GM12878 (cell line): ENCODE results near the gene FKBP7. TPM values are rescaled to one million over a fixed set of nuclear protein-coding genes. Genes with fewer than 3 reads are reported as not detected.

Experiments
- CBX5 ChIP-seq: sonication (generic); IDR thresholded peaks from 2 replicates; pipeline ENCODE4 v1.6.1; 2016; ENCODE audit warnings: low read depth, moderate library complexity, mild to moderate bottlenecking, inconsistent platforms
- CREB1 ChIP-seq: IDR thresholded peaks from 2 replicates; pipeline ENCODE4 v1.6.1; 2012; ENCODE audit warnings: low read depth, mild to moderate bottlenecking, inconsistent platforms
- FOXM1 ChIP-seq: IDR thresholded peaks from 2 replicates; pipeline ENCODE4 v1.6.1; 2012; ENCODE audit warnings: low read depth, mild to moderate bottlenecking, inconsistent platforms, low read length, moderate library complexity
- IKZF2 ChIP-seq, 2 experiments: fragments of 450-650 bp; IDR thresholded peaks; 2 replicates each; pipeline ENCODE4 v1.6.1; 2017; ENCODE audit warnings: mild to moderate bottlenecking in 2 of 2, moderate library complexity in 2 of 2
- NBN ChIP-seq: fragments of 450-650 bp; IDR thresholded peaks from 2 replicates; pipeline ENCODE4 v1.6.1; 2016
- NFYB ChIP-seq: IDR thresholded peaks from 2 replicates; pipeline ENCODE4 v1.6.1; 2011; ENCODE audit warnings: low read depth, mild to moderate bottlenecking, low read length, improper control_type of control experiment, moderate library complexity; ENCODE audit not compliant: insufficient read depth
- PAX5 ChIP-seq: IDR thresholded peaks from 2 replicates; pipeline ENCODE4 v1.6.1; 2011; ENCODE audit warnings: low read depth, low read length, borderline replicate concordance
- RB1 ChIP-seq: fragments of 450-650 bp; formaldehyde crosslinking; IDR thresholded peaks from 2 replicates; pipeline ENCODE4 v1.6.1; 2017; ENCODE audit warnings: mild to moderate bottlenecking, borderline replicate concordance
- SMAD5 ChIP-seq: IDR thresholded peaks from 2 replicates; pipeline ENCODE4 v1.6.1; 2016; ENCODE audit warnings: antibody characterized with exemption, low read depth
- SMARCA5 ChIP-seq: fragments of 450-650 bp; IDR thresholded peaks from 2 replicates; pipeline ENCODE4 v1.6.1; 2017; ENCODE audit warnings: mild to moderate bottlenecking
- SMC3 ChIP-seq: IDR thresholded peaks from 2 replicates; pipeline ENCODE4 v1.6.1; 2011; ENCODE audit warnings: low read length, improper control_type of control experiment, borderline replicate concordance
- SP1 ChIP-seq: IDR thresholded peaks from one replicate; pipeline ENCODE4 v1.6.1; 2011; ENCODE audit warnings: low read depth, low read length
- TAF1 ChIP-seq: IDR thresholded peaks from 2 replicates; pipeline ENCODE4 v1.6.1; 2011; ENCODE audit warnings: mild to moderate bottlenecking, low read depth, low read length, borderline replicate concordance
- TCF12 ChIP-seq: IDR thresholded peaks from 2 replicates; pipeline ENCODE4 v1.6.1; 2011; ENCODE audit warnings: low read depth, mild to moderate bottlenecking, low read length
- TCF7 ChIP-seq: IDR thresholded peaks from 2 replicates; pipeline ENCODE4 v1.6.1; 2014; ENCODE audit warnings: antibody characterized with exemption, borderline replicate concordance
- ZBED1 ChIP-seq: IDR thresholded peaks from 2 replicates; pipeline ENCODE4 v1.6.1; 2016; ENCODE audit warnings: borderline replicate concordance
- ZNF217 ChIP-seq: fragments of 450-650 bp; IDR thresholded peaks from 2 replicates; pipeline ENCODE4 v1.6.1; 2017; ENCODE audit warnings: antibody characterized with exemption, mild to moderate bottlenecking
- polyA plus RNA-seq, 11 experiments: library from polyadenylated mRNA; depleted of rRNA in 4 of 11; unstranded in 6 of 11; stranded (reverse) in 5 of 11; fragments of >200 nt; fragmentation: Nextera tagmentation in 4 of 11; fragmentation: Illumina TruSeq in 1 of 11; extraction: Ambion mirVana in 4 of 11; extraction: Trizol in 1 of 11; gene quantifications; 1 replicate in 1 of 11; 2 replicates in 10 of 11; pipeline versions ENCODE4 v1.2.1 to v1.2.3, GENCODE V29; 2011 to 2016; ENCODE audit warnings: inconsistent platforms in 2 of 11, missing spikeins in 2 of 11, low read depth in 1 of 11
- total RNA-seq, 4 experiments: library from RNA; depleted of rRNA in 3 of 4; stranded (reverse); fragments of >200 nt in 3 of 4; fragmentation: Illumina TruSeq in 1 of 4; extraction: Trizol in 1 of 4; gene quantifications; 2 replicates each; pipeline versions ENCODE4 v1.2.1 to v1.2.3, GENCODE V29; 2013 to 2021
- TF ChIP-seq, protein P1 (sequence below): fragments of 450-650 bp; IDR thresholded peaks from 2 replicates; pipeline ENCODE4 v1.6.1; 2017; ENCODE audit warnings: mild to moderate bottlenecking, moderate library complexity
- TF ChIP-seq, protein P2 (sequence below): fragments of 150-350 bp; IDR thresholded peaks from 2 replicates; pipeline ENCODE4 v1.6.1; 2014; ENCODE audit warnings: mild to moderate bottlenecking, low read depth, low read length
- TF ChIP-seq, protein P3 (sequence below): fragments of 450-650 bp; IDR thresholded peaks from 2 replicates; pipeline ENCODE4 v1.6.1; 2018; ENCODE audit warnings: mild to moderate bottlenecking, low read depth, moderate library complexity; ENCODE audit not compliant: partially characterized antibody
- TF ChIP-seq, protein P4 (sequence below), 3 experiments: IDR thresholded peaks in 2 of 3; conservative IDR thresholded peaks in 1 of 3; 2 replicates each; pipeline ENCODE4 v1.5.1; 2011; ENCODE audit warnings: low read depth in 3 of 3, low read length in 3 of 3, mild to moderate bottlenecking in 3 of 3, control low read depth in 2 of 3, moderate library complexity in 2 of 3, inconsistent platforms in 1 of 3, mixed read lengths in 1 of 3; ENCODE audit not compliant: control insufficient read depth in 2 of 3, insufficient read depth in 1 of 3; ENCODE audit errors: extremely low read depth in 1 of 3

Gene FKBP7
- total and polyA plus RNA-seq, 10 of the 15 experiments (the other 5 are each of a cell fraction or from before 2014, with no cell fraction given): 5.6 to 16.7 (median 12.5) TPM

DNA sequence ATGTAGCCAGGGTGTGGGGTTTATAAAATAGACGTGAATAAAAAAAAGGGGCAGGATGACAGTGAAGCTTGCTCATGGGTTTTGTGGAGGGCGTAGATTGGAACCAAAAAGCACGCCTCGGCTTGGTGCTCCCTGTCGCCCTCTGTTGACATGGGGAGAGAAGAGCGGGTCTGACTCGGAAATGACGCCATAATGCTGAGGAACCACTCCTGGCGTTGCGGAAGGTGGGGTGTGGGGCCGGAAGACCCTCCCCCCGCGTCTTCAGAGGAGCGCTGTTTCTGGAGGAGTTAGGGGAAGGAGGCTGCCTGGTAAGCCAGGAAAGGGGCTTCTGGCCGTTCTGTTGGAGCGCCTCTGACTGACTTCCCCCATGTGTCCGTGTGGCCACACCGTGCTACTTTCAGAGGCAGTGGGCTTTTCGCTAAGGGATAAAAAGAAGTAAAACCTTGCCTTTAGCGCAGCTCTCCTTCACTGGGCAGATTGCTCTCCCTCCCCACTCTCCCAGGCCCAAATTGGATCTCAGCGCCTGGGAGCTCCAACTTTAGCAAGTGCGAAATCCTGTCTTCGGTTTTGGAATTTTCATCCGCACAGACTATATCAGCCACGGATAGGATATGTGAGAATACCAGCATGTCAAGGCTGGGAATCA, 44.7 kb upstream of the FKBP7 start (continued):
- peak; percentile 67; the same call in 1 of the 2 replicates for TF ChIP-seq NFYB
- peak; percentile 46; the same call in 1 of the 2 replicates for TF ChIP-seq SMC3
- TF ChIP-seq, protein P1, sequence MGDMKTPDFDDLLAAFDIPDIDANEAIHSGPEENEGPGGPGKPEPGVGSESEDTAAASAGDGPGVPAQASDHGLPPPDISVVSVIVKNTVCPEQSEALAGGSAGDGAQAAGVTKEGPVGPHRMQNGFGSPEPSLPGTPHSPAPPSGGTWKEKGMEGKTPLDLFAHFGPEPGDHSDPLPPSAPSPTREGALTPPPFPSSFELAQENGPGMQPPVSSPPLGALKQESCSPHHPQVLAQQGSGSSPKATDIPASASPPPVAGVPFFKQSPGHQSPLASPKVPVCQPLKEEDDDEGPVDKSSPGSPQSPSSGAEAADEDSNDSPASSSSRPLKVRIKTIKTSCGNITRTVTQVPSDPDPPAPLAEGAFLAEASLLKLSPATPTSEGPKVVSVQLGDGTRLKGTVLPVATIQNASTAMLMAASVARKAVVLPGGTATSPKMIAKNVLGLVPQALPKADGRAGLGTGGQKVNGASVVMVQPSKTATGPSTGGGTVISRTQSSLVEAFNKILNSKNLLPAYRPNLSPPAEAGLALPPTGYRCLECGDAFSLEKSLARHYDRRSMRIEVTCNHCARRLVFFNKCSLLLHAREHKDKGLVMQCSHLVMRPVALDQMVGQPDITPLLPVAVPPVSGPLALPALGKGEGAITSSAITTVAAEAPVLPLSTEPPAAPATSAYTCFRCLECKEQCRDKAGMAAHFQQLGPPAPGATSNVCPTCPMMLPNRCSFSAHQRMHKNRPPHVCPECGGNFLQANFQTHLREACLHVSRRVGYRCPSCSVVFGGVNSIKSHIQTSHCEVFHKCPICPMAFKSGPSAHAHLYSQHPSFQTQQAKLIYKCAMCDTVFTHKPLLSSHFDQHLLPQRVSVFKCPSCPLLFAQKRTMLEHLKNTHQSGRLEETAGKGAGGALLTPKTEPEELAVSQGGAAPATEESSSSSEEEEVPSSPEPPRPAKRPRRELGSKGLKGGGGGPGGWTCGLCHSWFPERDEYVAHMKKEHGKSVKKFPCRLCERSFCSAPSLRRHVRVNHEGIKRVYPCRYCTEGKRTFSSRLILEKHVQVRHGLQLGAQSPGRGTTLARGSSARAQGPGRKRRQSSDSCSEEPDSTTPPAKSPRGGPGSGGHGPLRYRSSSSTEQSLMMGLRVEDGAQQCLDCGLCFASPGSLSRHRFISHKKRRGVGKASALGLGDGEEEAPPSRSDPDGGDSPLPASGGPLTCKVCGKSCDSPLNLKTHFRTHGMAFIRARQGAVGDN: no peak; the same call in 1 of the 2 replicates
- TF ChIP-seq ZBED1: peak; percentile 57; the same call in 1 of the 2 replicates
- TF ChIP-seq TAF1: peak; percentile 82
- peak; percentile 90 for TF ChIP-seq NBN
- peak; percentile 97 for TF ChIP-seq CREB1
- 0 out of 2 replicates have a peak, but pooled peaks have one; percentile 21 for TF ChIP-seq PAX5
- TF ChIP-seq, protein P2, sequence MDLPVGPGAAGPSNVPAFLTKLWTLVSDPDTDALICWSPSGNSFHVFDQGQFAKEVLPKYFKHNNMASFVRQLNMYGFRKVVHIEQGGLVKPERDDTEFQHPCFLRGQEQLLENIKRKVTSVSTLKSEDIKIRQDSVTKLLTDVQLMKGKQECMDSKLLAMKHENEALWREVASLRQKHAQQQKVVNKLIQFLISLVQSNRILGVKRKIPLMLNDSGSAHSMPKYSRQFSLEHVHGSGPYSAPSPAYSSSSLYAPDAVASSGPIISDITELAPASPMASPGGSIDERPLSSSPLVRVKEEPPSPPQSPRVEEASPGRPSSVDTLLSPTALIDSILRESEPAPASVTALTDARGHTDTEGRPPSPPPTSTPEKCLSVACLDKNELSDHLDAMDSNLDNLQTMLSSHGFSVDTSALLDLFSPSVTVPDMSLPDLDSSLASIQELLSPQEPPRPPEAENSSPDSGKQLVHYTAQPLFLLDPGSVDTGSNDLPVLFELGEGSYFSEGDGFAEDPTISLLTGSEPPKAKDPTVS: no peak
- TF ChIP-seq FOXM1: no peak
- peak; percentile 72; the same call in 1 of the 2 replicates for TF ChIP-seq SMARCA5
- TF ChIP-seq, protein P3, sequence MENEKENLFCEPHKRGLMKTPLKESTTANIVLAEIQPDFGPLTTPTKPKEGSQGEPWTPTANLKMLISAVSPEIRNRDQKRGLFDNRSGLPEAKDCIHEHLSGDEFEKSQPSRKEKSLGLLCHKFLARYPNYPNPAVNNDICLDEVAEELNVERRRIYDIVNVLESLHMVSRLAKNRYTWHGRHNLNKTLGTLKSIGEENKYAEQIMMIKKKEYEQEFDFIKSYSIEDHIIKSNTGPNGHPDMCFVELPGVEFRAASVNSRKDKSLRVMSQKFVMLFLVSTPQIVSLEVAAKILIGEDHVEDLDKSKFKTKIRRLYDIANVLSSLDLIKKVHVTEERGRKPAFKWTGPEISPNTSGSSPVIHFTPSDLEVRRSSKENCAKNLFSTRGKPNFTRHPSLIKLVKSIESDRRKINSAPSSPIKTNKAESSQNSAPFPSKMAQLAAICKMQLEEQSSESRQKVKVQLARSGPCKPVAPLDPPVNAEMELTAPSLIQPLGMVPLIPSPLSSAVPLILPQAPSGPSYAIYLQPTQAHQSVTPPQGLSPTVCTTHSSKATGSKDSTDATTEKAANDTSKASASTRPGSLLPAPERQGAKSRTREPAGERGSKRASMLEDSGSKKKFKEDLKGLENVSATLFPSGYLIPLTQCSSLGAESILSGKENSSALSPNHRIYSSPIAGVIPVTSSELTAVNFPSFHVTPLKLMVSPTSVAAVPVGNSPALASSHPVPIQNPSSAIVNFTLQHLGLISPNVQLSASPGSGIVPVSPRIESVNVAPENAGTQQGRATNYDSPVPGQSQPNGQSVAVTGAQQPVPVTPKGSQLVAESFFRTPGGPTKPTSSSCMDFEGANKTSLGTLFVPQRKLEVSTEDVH: peak; percentile 56
- no peak for TF ChIP-seq CBX5
- 0 out of 2 replicates have a peak, but pooled peaks have one; percentile 26 for TF ChIP-seq TCF7
- TF ChIP-seq SMAD5: peak; percentile 87; the same call in 1 of the 2 replicates
- TF ChIP-seq ZNF217: peak; percentile 68; the same call in 1 of the 2 replicates
- peak in 1 of 2 experiments; percentile 10; a peak in 1 of 4 replicates for TF ChIP-seq IKZF2 (IDR thresholded peaks at IDR 0.05)
- TF ChIP-seq TCF12: 0 out of 2 replicates have a peak, but pooled peaks have one; percentile 29
- TF ChIP-seq, protein P4, sequence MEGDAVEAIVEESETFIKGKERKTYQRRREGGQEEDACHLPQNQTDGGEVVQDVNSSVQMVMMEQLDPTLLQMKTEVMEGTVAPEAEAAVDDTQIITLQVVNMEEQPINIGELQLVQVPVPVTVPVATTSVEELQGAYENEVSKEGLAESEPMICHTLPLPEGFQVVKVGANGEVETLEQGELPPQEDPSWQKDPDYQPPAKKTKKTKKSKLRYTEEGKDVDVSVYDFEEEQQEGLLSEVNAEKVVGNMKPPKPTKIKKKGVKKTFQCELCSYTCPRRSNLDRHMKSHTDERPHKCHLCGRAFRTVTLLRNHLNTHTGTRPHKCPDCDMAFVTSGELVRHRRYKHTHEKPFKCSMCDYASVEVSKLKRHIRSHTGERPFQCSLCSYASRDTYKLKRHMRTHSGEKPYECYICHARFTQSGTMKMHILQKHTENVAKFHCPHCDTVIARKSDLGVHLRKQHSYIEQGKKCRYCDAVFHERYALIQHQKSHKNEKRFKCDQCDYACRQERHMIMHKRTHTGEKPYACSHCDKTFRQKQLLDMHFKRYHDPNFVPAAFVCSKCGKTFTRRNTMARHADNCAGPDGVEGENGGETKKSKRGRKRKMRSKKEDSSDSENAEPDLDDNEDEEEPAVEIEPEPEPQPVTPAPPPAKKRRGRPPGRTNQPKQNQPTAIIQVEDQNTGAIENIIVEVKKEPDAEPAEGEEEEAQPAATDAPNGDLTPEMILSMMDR (IDR thresholded peaks at IDR 0.05 in 2 of 3, conservative IDR thresholded peaks at IDR 0.05 in 1 of 3; ENCODE audit: control insufficient read depth in 2 of 3, extremely low read depth in 1 of 3, insufficient read depth in 1 of 3, low read depth in 3 of 3, low read length in 3 of 3): peak; percentile 77 to 93 (median 87)
- TF ChIP-seq RB1: no peak
- peak; percentile 46 for TF ChIP-seq SP1
